ENCODE measurements around the gene IGF2BP3.
"Not testable (repeated sequence)": the region's sequence is repeated elsewhere in the genome, so short reads cannot be mapped to it uniquely, and the experiment has no call there.

GRCh38 chr7:23406564-23406963 is 63.7 kb downstream of the IGF2BP3 start:
- not testable (repeated sequence) for TF ChIP-seq EP300, CTCF (IDR thresholded peaks at IDR 0.05)

All from gastroesophageal sphincter (tissue), 3 donors.